Natural killer cell (primary cell): ENCODE measurements around the gene SMIM30. TPM values are rescaled to one million over a fixed set of nuclear protein-coding genes. Genes with fewer than 3 reads are reported as not detected.

Source experiments
- ATAC-seq, 3 donors: fragments of 150-1000 bp in 2 of 3; fragments of 200-7000 bp in 1 of 3; cut with Tn5 transposase; 1 replicate in 1 of 3; 2 replicates in 2 of 3; pipeline ENCODE4 v1.10.0; 2021; ENCODE audit warnings: mild to moderate bottlenecking in 2 of 3, moderate library complexity in 2 of 3
- DNase-seq, 2 donors: peaks; one replicate each; pipeline versions ENCODE4 v3.0.0 to v3.0.0-alpha.2; 2013 to 2021; ENCODE audit warnings: mixed read lengths in 1 of 2
- H3K27ac ChIP-seq: one replicate; pipeline ENCODE4 v1.5.1; 2013; ENCODE audit warnings: mild to moderate bottlenecking, low read length
- H3K27me3 ChIP-seq: one replicate; pipeline ENCODE4 v1.6.1; 2013; ENCODE audit warnings: low read length; ENCODE audit not compliant: control insufficient read depth, insufficient read depth
- H3K36me3 ChIP-seq: one replicate; pipeline ENCODE4 v1.6.1; 2013; ENCODE audit warnings: low read length; ENCODE audit not compliant: control insufficient read depth, insufficient read depth
- H3K4me1 ChIP-seq: one replicate; pipeline ENCODE4 v1.6.1; 2013; ENCODE audit warnings: low read length; ENCODE audit not compliant: control insufficient read depth, insufficient read depth
- H3K4me3 ChIP-seq: one replicate; pipeline ENCODE4 v1.5.1; 2013; ENCODE audit warnings: low read length
- H3K9me3 ChIP-seq: one replicate; pipeline ENCODE4 v1.6.1; 2013; ENCODE audit warnings: low read length; ENCODE audit not compliant: control insufficient read depth, insufficient read depth
- H3K27ac Mint-ChIP-seq, 2 donors: one replicate each; pipeline ENCODE4 v1.8.0; 2022; ENCODE audit warnings: mild to moderate bottlenecking in 2 of 2, mixed read lengths in 2 of 2, moderate library complexity in 1 of 2
- H3K27me3 Mint-ChIP-seq, 2 donors: one replicate each; pipeline ENCODE4 v1.8.0; 2022; ENCODE audit warnings: low read depth in 2 of 2, mixed read lengths in 2 of 2
- H3K36me3 Mint-ChIP-seq: one replicate; pipeline ENCODE4 v1.8.0; 2022; ENCODE audit warnings: mixed read lengths
- H3K4me1 Mint-ChIP-seq, 2 donors: one replicate each; pipeline ENCODE4 v1.8.0; 2022; ENCODE audit warnings: mixed read lengths in 2 of 2
- H3K4me3 Mint-ChIP-seq: one replicate; pipeline ENCODE4 v1.8.0; 2022; ENCODE audit warnings: mild to moderate bottlenecking, moderate library complexity, mixed read lengths
- H3K9me3 Mint-ChIP-seq, 2 donors: one replicate each; pipeline ENCODE4 v1.8.0; 2022; ENCODE audit warnings: mixed read lengths in 2 of 2
- WGBS: methylation state at CpG from one replicate; pipeline ENCODE4 v1.1.7; 2013; ENCODE audit warnings: missing lambda C conversion rate; ENCODE audit not compliant: insufficient coverage; 5-methylcytosine and 5-hydroxymethylcytosine counted together
- intact Hi-C: fragments of 100-400 bp; cut with micrococcal nuclease; formaldehyde crosslinking; loops from one replicate; pipeline ENCODE4 v1.14.2; 2022
- total RNA-seq, 4 donors: library from RNA; stranded (reverse); fragments of 120-200 nt in 1 of 4; gene quantifications; one replicate each; pipeline versions ENCODE4 v1.2.3 to v1.2.4, GENCODE V29; 2013 to 2022
- TF ChIP-seq, protein P1 (sequence below): fragments of 200-600 bp; IDR thresholded peaks from one replicate; pipeline ENCODE4 v1.8.0; 2022; ENCODE audit warnings: antibody characterized with exemption

SMIM30 gene
- total RNA-seq, 3 donors from 2014 or later (not counting 1 experiment from before 2014, with no cell fraction given), result 5.5 to 7.6 (median 6.6) TPM

- no peaks in the 10 kb centered on the region for H3K4me1 ChIP-seq
- Mint-ChIP-seq H3K9me3 (no peaks in the 10 kb centered on the region), H3K4me3 (no peak overlapping the region), H3K27ac (no peak overlapping the region), H3K4me1 (no peaks in the 10 kb centered on the region), H3K27me3 (peaks cover 10 to 23% of the 10 kb centered on the region in 2 donors), H3K36me3 (no peaks in the 10 kb centered on the region)
- no peak overlapping the region for H3K27ac ChIP-seq
- TF ChIP-seq, protein P1, sequence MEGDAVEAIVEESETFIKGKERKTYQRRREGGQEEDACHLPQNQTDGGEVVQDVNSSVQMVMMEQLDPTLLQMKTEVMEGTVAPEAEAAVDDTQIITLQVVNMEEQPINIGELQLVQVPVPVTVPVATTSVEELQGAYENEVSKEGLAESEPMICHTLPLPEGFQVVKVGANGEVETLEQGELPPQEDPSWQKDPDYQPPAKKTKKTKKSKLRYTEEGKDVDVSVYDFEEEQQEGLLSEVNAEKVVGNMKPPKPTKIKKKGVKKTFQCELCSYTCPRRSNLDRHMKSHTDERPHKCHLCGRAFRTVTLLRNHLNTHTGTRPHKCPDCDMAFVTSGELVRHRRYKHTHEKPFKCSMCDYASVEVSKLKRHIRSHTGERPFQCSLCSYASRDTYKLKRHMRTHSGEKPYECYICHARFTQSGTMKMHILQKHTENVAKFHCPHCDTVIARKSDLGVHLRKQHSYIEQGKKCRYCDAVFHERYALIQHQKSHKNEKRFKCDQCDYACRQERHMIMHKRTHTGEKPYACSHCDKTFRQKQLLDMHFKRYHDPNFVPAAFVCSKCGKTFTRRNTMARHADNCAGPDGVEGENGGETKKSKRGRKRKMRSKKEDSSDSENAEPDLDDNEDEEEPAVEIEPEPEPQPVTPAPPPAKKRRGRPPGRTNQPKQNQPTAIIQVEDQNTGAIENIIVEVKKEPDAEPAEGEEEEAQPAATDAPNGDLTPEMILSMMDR, result no peak
- intact Hi-C loops, result no loop called here
- H3K9me3 ChIP-seq, result no peaks in the 10 kb centered on the region
- no peak overlapping the region for H3K4me3 ChIP-seq
- peaks cover 4% of the 10 kb centered on the region for H3K27me3 ChIP-seq
- DNase-seq (no peak), ATAC-seq (no peak)
- 87% methylated on average over 1 of the region's 1 CpG for WGBS
- no peaks in the 10 kb centered on the region for H3K36me3 ChIP-seq
Measured at GRCh38 chr7:113128031-113128430, 9.7 kb upstream of the SMIM30 start.

DNA sequence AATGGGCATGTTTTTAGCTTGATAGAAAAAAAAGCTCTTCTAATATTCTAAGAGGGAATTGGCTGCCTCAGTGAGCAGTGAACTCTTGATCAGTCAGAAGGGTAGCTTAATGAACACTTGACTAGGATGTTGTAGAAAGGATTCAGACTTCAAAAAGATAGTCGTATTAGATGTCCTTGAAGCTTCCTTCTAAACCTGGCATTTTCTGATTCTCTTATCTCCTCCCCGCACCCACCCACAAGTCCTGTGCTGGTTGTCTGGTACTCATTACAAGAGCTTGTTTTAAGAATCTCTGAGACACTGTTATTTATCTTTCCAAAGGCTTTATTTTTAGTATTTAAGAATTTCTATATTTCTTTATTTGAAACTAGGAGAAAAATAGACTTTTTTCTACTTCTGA lies 7.4 kb upstream of the SMIM30 start:
- no peaks in the 10 kb centered on the region for H3K36me3 ChIP-seq
- TF ChIP-seq, protein P1, result no peak
- H3K4me1 Mint-ChIP-seq, result no peaks in the 10 kb centered on the region
- peaks cover 15 to 16% of the 10 kb centered on the region in 2 donors for H3K27me3 Mint-ChIP-seq
- H3K27ac ChIP-seq, result no peak overlapping the region
- ATAC-seq, result no peak
- no peak overlapping the region for H3K4me3 ChIP-seq
- no peaks in the 10 kb centered on the region for H3K36me3 Mint-ChIP-seq
- no peaks in the 10 kb centered on the region for H3K9me3 Mint-ChIP-seq
- no peak overlapping the region for H3K4me3 Mint-ChIP-seq
- H3K4me1 ChIP-seq, result no peaks in the 10 kb centered on the region
- intact Hi-C loops, result no loop called here
- no peak for DNase-seq
- no peaks in the 10 kb centered on the region for H3K9me3 ChIP-seq
- H3K27ac Mint-ChIP-seq, result no peak overlapping the region
- H3K27me3 ChIP-seq, result peaks cover 2% of the 10 kb centered on the region
- 94% methylated on average over 2 of the region's 2 CpGs for WGBS

DNA sequence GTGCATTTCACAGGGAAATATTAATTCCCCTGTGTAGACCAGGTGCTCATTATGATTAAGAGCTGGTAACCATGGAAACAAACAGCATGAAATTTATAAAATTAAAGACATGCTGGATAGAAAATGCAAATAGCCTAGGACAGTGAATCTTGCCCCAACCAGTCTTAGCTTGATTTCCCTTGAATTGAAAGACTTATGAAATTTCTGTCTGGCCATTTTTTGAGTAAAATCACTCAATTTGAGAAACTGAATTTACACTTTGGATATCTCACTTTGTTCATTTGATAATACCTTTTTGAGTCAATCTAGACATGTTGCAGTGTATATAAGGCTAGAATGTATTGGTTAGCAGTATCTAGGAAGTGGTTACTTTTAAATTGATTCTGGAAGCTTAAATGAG lies 4.4 kb upstream of the SMIM30 start:
- H3K9me3 ChIP-seq, result no peaks in the 10 kb centered on the region
- H3K27ac Mint-ChIP-seq, result no peak overlapping the region
- H3K4me3 ChIP-seq, result no peak overlapping the region
- H3K36me3 Mint-ChIP-seq, result no peaks in the 10 kb centered on the region
- TF ChIP-seq, protein P1, result no peak
- intact Hi-C loops, result no loop called here
- no peak overlapping the region for H3K4me3 Mint-ChIP-seq
- no peak overlapping the region for H3K27ac ChIP-seq
- ATAC-seq (no peak), DNase-seq (no peak)
- H3K36me3 ChIP-seq, result no peaks in the 10 kb centered on the region
- peaks cover 10 to 12% of the 10 kb centered on the region in 2 donors for H3K4me1 Mint-ChIP-seq
- H3K9me3 Mint-ChIP-seq, result no peaks in the 10 kb centered on the region
- peaks cover 18 to 29% of the 10 kb centered on the region in 2 donors for H3K27me3 Mint-ChIP-seq
- H3K27me3 ChIP-seq, result peaks cover 2% of the 10 kb centered on the region
- H3K4me1 ChIP-seq, result peaks cover 4% of the 10 kb centered on the region

DNA sequence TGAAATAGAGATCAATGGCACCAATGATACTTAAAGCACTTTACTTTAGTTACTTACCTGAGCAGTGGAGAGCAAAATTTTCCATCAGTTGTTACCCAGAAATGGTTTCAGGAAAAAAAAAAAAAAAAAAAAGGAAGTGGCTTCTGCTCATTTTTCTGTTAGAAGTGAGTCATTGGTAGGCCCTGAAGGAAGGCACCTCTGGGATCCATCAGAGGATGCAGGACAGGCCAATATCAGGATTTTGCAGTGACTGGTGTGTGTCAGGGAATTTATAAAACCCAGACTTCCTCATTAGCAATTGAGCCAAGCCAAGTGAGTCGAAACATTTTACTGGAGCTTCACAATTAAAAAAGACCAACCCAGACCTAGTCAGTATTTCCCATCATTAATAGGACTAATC lies 2.3 kb upstream of the SMIM30 start:
- no peak overlapping the region for H3K27ac ChIP-seq
- peaks cover 18 to 29% of the 10 kb centered on the region in 2 donors for H3K27me3 Mint-ChIP-seq
- no peak for DNase-seq
- H3K9me3 Mint-ChIP-seq, result no peaks in the 10 kb centered on the region
- H3K4me1 ChIP-seq, result peaks cover 4% of the 10 kb centered on the region
- WGBS, result 100% methylated on average over 1 of the region's 1 CpG
- H3K27ac Mint-ChIP-seq, result no peak overlapping the region
- H3K27me3 ChIP-seq, result peaks cover 2% of the 10 kb centered on the region
- H3K4me3 ChIP-seq, result no peak overlapping the region
- H3K4me1 Mint-ChIP-seq, result peaks cover 12 to 15% of the 10 kb centered on the region in 2 donors
- H3K9me3 ChIP-seq, result no peaks in the 10 kb centered on the region
- no peak for ATAC-seq
- TF ChIP-seq, protein P1, result no peak
- intact Hi-C loops, result no loop called here
- H3K36me3 ChIP-seq, result no peaks in the 10 kb centered on the region
- no peaks in the 10 kb centered on the region for H3K36me3 Mint-ChIP-seq
- H3K4me3 Mint-ChIP-seq, result no peak overlapping the region
